Endothelial cell of umbilical vein (primary cell): ENCODE data around the gene GOLGA2.

ENCODE experiments used
- EZH2 ChIP-seq: IDR thresholded peaks from 2 replicates; pipeline ENCODE4 v1.6.1; 2012; ENCODE audit warnings: borderline replicate concordance, low read depth, mild to moderate bottlenecking, moderate library complexity, low read length, inconsistent platforms; ENCODE audit not compliant: severe bottlenecking
- GATA2 ChIP-seq: IDR thresholded peaks from 2 replicates; pipeline ENCODE4 v1.7.0; 2011; ENCODE audit warnings: low read depth, mild to moderate bottlenecking, moderate library complexity, mixed read lengths, low read length; ENCODE audit not compliant: insufficient read length, insufficient read depth
- JUN ChIP-seq: IDR thresholded peaks from 2 replicates; pipeline ENCODE4 v1.6.1; 2011; ENCODE audit warnings: borderline replicate concordance, low read depth; ENCODE audit not compliant: insufficient read length, insufficient read depth
- MYC ChIP-seq: IDR thresholded peaks from one replicate; pipeline ENCODE4 v1.6.1; 2011; ENCODE audit warnings: mild to moderate bottlenecking, low read depth, low read length
- POLR2A ChIP-seq: IDR thresholded peaks from 2 replicates; pipeline ENCODE4 v1.6.1; 2012; ENCODE audit warnings: low read depth, mild to moderate bottlenecking, control low read depth, low read length
- POLR2AphosphoS5 ChIP-seq: IDR thresholded peaks from 2 replicates; pipeline ENCODE4 v1.6.1; 2012; ENCODE audit warnings: low read depth, mild to moderate bottlenecking, control low read depth, low read length, moderate library complexity; ENCODE audit not compliant: insufficient read depth
- TF ChIP-seq, protein P1 (sequence below), 2 donors: IDR thresholded peaks; 1 replicate in 1 of 2; 2 replicates in 1 of 2; pipeline ENCODE4 v1.5.1; 2011; ENCODE audit warnings: low read length in 2 of 2, mild to moderate bottlenecking in 2 of 2, moderate library complexity in 2 of 2, control low read depth in 1 of 2, inconsistent platforms in 1 of 2, low read depth in 1 of 2; ENCODE audit not compliant: insufficient read depth in 1 of 2; ENCODE audit errors: extremely low read depth in 1 of 2
- TF ChIP-seq, protein P2 (sequence below): IDR thresholded peaks from 2 replicates; pipeline ENCODE4 v1.6.1; 2011; ENCODE audit not compliant: insufficient read depth, insufficient read length

- TF ChIP-seq, protein P1, sequence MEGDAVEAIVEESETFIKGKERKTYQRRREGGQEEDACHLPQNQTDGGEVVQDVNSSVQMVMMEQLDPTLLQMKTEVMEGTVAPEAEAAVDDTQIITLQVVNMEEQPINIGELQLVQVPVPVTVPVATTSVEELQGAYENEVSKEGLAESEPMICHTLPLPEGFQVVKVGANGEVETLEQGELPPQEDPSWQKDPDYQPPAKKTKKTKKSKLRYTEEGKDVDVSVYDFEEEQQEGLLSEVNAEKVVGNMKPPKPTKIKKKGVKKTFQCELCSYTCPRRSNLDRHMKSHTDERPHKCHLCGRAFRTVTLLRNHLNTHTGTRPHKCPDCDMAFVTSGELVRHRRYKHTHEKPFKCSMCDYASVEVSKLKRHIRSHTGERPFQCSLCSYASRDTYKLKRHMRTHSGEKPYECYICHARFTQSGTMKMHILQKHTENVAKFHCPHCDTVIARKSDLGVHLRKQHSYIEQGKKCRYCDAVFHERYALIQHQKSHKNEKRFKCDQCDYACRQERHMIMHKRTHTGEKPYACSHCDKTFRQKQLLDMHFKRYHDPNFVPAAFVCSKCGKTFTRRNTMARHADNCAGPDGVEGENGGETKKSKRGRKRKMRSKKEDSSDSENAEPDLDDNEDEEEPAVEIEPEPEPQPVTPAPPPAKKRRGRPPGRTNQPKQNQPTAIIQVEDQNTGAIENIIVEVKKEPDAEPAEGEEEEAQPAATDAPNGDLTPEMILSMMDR (IDR thresholded peaks at IDR 0.05; ENCODE audit: extremely low read depth in 1 of 2, insufficient read depth in 1 of 2, low read depth in 1 of 2, low read length in 2 of 2): no peak
- TF ChIP-seq MYC (no peak), EZH2 (no peak), POLR2A (no peak), GATA2 (no peak), POLR2AphosphoS5 (no peak), JUN (no peak)
- TF ChIP-seq, protein P2, sequence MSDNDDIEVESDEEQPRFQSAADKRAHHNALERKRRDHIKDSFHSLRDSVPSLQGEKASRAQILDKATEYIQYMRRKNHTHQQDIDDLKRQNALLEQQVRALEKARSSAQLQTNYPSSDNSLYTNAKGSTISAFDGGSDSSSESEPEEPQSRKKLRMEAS: no peak
Measured at GRCh38 chr9:128246471-128246870, 29.3 kb downstream of the GOLGA2 start.
